ENCODE measurements around the gene TGFBR2. TPM values are rescaled to one million over a fixed set of nuclear protein-coding genes. Genes with fewer than 3 reads are reported as not detected.

Gene TGFBR2
- total RNA-seq, 4 donors from 2014 or later: 95.3 to 255 (median 211) TPM

- Histone ChIP-seq H3K36me3 (no peaks in the 10 kb centered on the region), H3K4me3 (no peak overlapping the region), H3K27me3 (no peaks in the 10 kb centered on the region), H3K9me3 (no peaks in the 10 kb centered on the region), H3K4me1 (no peaks in the 10 kb centered on the region), H3K27ac (peak overlapping the region in 1 of 2 donors; percentile 14)
- TF ChIP-seq CTCF (IDR thresholded peaks at IDR 0.05) (no peak), POLR2A (IDR thresholded peaks at IDR 0.05) (no peak)
- DNase-seq: no peak
- intact Hi-C loops (cut with DNase I; ENCODE audit: low total_unique reads): no loop called here
Measured at GRCh38 chr3:30650348-30650995, 44.1 kb downstream of the TGFBR2 start.

- no peak overlapping the region for H3K4me3 ChIP-seq
- H3K9me3 ChIP-seq: no peaks in the 10 kb centered on the region
- H3K4me1 ChIP-seq: peaks cover 6 to 7% of the 10 kb centered on the region in 2 donors
- TF ChIP-seq POLR2A (IDR thresholded peaks at IDR 0.05): no peak
- no peak for TF ChIP-seq CTCF (IDR thresholded peaks at IDR 0.05)
- H3K36me3 ChIP-seq: no peaks in the 10 kb centered on the region
- no peaks in the 10 kb centered on the region for H3K27me3 ChIP-seq
- H3K27ac ChIP-seq: no peak overlapping the region
- intact Hi-C loops (cut with DNase I; ENCODE audit: low total_unique reads): no loop called here
- DNase-seq: no peak
Measured at GRCh38 chr3:30654269-30654668, 47.9 kb downstream of the TGFBR2 start.

GRCh38 chr3:30655187-30655812, 48.9 kb downstream of the TGFBR2 start:
- TF ChIP-seq CTCF (IDR thresholded peaks at IDR 0.05) (no peak), POLR2A (IDR thresholded peaks at IDR 0.05) (no peak)
- Histone ChIP-seq H3K4me3 (no peak overlapping the region), H3K36me3 (no peaks in the 10 kb centered on the region), H3K4me1 (peaks cover 7 to 12% of the 10 kb centered on the region in 2 donors), H3K27me3 (no peaks in the 10 kb centered on the region), H3K9me3 (no peaks in the 10 kb centered on the region), H3K27ac (peak overlapping the region in 1 of 2 donors; percentile 4)
- intact Hi-C loops (cut with DNase I; ENCODE audit: low total_unique reads): no loop called here
- DNase-seq: no peak

GRCh38 chr3:30656624-30657141, 50.3 kb downstream of the TGFBR2 start:
- peaks cover 12 to 15% of the 10 kb centered on the region in 2 donors for H3K4me1 ChIP-seq
- no peaks in the 10 kb centered on the region for H3K9me3 ChIP-seq
- no peaks in the 10 kb centered on the region for H3K36me3 ChIP-seq
- H3K27ac ChIP-seq: no peak overlapping the region
- no peak for DNase-seq
- H3K4me3 ChIP-seq: no peak overlapping the region
- intact Hi-C loops (cut with DNase I; ENCODE audit: low total_unique reads): no loop called here
- TF ChIP-seq CTCF (IDR thresholded peaks at IDR 0.05) (no peak), POLR2A (IDR thresholded peaks at IDR 0.05) (no peak)
- H3K27me3 ChIP-seq: no peaks in the 10 kb centered on the region

GRCh38 chr3:30657914-30658313, 51.5 kb downstream of the TGFBR2 start:
- Histone ChIP-seq H3K36me3 (no peaks in the 10 kb centered on the region), H3K4me1 (peaks cover 12 to 23% of the 10 kb centered on the region in 2 donors), H3K9me3 (no peaks in the 10 kb centered on the region), H3K27ac (peak overlapping the region; percentile 60 to 64), H3K27me3 (no peaks in the 10 kb centered on the region), H3K4me3 (no peak overlapping the region)
- DNase-seq: no peak
- intact Hi-C loops (cut with DNase I; ENCODE audit: low total_unique reads): no loop called here
- TF ChIP-seq POLR2A (IDR thresholded peaks at IDR 0.05) (no peak), CTCF (IDR thresholded peaks at IDR 0.05) (no peak)

Measured in uterus (tissue), 4 donors.